GM19328 (cell line): Measurements from ENCODE around the gene BICDL1.
A peak's percentile ranks its signal among the peaks of the same experiment; 100 is the strongest.
"Not testable (repeated sequence)": the region's sequence is repeated elsewhere in the genome, so short reads cannot be mapped to it uniquely, and the experiment has no call there.

Experiments
- ATAC-seq: cut with Tn5 transposase; IDR thresholded peaks from one replicate; pipeline ENCODE4 v1.9.1; 2021; ENCODE audit warnings: mild to moderate bottlenecking, moderate library complexity; ENCODE audit not compliant: unreplicated experiment

BICDL1 gene

DNA sequence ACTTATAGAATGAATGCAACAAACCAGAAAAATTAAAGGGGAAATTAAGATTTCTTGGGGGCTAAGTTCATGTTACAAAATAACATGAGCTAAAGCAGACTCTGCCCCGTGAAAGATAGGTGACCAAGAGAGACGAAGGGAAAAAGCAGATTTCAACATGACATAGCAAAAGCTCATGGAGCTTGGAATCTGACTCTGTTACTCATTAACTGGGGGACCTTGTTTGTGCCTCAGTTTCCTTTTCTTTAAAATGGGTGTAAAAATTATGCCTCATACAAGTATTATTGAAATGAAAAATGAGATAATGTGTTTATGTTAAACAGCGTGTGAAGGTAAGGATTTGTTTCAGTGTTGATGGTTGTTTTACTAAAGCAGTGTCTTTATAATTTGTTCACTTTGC lies 11.5 kb downstream of the BICDL1 start:
- ATAC-seq, result no peak

DNA sequence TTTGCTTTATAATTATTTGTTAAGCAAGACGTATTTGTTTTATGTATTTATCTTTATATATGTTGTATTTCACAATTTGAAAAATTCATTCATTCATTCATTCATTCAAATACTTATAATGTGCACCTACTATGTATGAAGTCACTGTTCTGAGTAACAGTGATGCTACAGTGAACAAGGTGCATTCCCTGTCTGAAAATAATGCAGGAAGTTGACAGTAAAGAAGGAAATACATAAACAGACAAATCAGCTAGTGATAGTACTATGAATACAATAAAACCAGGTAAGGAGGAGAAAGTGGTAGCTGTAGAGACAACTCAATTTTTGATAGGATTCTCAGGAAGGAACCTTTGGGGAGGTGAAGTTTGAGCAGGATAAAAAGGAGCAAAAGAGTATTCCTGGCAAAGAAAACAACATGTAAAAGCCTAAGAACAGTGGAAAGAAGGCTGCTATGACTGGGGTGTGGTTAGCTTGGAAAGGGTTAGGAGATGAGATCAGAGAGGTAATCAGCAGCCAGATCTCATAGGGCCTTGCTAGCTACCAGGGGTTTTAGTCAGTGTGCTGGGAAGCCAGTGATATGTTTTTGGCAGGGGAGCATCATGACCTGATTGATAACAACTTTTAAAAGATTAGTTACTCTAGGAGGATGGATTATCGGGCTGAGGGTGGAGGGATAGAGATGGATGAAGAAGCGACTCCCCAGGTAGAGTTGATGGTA lies 17.4 kb downstream of the BICDL1 start:
- no peak for ATAC-seq

DNA sequence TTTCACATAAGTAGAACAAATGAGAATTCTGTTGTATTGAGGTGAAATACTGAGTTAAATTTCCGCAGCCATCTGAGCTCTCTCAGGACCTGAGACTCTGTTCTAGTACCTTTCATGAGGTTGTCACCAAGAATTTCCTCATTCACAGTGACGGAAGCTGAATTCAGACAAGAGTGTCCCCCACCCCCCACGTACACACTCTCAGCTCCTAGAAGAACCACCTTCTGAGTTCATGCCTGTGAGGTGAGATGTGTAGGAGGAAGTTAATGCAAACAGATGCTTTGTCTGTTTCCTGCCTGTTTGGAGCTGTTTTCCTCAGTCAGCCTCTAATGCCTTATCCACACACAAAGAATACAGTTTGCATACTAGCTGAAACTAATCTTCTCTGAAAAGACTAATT lies 18.2 kb downstream of the BICDL1 start:
- ATAC-seq, result no peak

DNA sequence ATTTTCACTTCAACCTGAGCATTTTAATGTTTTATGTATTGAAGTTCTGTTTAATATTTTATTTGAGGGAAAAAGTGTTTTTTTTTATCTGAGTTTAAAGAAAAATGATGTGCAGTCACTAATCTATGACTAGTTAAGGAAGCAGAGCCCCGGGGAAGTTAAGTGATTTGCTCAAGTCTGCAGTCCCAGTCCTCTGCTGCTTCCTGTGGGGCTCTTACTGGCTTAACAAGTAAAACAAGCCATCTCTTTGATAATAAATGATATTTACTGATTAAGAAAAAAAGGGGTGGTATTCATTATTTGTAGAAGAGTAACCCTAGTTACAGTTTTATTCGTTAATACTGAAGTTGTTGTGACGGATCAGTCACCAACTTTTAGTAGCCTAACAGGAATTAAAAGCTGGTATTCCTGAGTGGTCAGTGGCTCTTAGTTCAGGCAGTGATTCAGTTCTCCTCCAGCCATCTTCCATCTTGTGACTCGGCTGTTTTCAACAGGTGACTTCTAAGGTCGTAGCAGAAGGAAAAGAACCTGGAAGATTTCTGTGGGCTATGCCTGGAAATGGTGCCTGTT lies 21.7 kb downstream of the BICDL1 start:
- no peak for ATAC-seq

DNA sequence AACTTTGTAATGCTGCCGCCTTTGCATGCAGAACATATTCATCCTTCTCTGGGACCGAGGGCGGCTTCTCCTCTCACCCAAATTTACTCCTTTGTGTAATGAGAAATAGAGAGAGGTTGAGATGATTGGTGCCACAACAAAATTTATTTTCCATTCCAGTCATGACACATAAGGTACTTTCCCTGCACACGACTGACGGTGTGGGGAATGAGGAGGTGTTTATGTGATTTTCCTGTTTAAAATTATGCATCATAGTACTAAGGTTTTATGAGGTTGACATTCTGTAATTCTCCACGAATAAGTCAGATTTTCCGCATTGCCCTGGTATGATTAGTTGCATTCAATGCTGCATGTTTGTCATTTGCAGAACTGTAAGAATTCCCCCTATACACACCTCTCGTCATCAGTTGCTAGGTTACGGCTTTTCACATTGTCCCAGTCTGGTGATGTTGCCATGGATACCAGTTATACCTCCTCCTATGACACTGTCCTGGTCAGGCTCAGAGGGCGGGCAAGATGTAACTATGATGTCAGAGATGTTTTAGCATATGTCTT lies 23.1 kb downstream of the BICDL1 start:
- ATAC-seq, result peak; percentile 71

DNA sequence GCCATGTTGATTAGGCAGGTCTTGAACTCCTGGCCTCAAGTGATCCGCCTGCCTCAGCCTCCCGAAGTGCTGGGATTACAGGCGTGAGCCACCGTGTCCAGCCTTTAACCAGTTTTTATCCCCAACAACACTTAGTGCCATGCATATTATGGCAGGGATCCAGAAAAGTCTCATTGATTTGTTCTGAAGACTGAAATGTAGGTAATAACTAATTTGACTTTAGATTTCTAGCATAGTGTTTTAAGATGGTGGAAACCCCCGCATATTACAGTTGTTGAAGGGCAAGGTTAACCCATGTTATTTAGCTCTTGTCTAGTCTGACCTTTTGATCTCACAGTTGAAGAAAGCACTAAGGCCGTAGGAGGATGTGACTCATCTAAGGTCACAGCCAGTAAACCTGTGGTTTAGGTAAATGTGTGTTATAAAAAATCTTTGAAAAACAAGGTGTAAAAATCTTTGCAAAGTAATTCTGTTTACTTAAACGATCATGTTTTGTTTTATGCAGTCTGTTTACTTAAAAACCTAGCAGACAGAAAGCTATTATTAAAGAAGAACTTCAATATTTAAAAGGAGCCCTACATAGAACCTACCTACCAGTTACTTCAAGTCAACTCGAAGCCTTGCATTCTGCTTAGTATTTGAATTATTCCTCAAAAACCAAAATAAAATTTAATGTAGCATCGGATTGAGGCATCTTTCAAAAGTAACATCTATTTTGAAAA lies 24.8 kb downstream of the BICDL1 start:
- ATAC-seq, result peak; percentile 46

DNA sequence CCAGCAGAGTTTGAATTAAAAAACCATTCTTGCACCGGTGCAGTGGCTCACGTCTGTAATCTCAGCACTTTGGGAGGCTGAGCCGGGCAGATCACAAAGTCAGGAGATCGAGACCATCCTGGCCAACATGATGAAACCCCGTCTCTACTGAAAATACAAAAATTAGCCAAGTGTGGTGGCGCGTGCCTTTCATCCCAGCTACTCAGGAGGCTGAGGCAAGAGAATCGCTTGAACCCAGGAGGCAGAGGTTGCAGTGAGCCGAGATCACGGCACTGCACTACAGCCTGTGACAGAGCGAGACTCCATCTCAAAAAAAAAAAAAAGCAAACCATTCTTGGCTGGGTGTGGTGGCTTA lies 25.3 kb downstream of the BICDL1 start:
- ATAC-seq, result not testable (repeated sequence)

DNA sequence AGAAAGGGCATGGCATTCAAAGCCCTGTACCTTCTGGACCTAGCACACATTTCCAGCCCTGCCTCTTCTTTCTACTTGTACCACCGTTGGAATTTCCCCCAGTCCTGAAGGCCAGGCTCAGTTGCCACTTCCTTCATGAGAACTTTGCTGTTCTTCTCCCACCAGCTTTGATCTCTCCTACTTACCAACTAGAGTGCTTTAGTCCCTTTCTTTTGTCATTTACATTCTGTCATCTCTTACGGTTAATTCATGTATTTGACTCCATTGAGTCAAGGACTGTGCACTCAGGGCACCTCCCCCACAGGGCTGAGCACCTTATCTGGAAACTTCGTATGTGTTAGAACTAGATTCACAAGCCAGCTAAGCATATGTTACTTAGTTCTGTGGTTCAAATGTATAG lies 26.3 kb downstream of the BICDL1 start:
- ATAC-seq, result no peak

DNA sequence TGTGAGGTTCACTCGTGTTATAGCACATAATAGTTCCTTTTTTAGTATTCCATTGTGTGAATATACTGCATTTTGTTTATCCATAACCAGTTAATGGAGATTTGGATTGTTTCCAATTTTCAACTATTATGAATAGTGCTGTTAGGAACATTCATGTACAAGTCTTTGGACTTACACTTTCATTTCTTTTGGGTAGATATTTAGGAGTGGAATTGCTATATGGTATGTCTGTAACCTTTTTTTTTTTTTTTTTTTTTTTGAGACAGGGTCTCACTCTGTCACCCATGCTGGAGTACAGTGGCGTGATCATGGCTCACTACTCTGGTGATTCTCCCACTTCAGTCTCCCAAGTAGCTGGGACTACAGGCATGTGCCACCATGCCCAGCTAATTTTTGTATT lies 27.2 kb downstream of the BICDL1 start:
- ATAC-seq, result not testable (repeated sequence)

DNA sequence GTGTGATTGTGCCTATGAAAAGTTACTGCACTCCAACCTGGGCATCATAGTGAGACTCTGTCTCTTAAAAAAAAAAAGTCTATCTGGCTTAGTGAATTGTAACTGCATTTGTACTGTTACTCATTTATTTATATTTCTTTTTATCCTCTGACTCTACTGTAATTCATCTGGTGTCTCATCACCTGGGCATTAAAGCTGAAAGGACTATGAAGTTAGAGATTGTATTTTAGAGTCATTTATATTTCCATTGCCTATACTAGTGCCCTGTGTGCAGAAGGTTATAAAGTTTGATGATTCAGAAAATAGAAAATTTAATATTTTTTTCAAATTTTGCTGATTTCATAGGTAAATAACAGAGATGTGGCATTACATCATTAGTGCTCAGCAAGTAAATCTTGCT lies 30.2 kb downstream of the BICDL1 start:
- no peak for ATAC-seq

DNA sequence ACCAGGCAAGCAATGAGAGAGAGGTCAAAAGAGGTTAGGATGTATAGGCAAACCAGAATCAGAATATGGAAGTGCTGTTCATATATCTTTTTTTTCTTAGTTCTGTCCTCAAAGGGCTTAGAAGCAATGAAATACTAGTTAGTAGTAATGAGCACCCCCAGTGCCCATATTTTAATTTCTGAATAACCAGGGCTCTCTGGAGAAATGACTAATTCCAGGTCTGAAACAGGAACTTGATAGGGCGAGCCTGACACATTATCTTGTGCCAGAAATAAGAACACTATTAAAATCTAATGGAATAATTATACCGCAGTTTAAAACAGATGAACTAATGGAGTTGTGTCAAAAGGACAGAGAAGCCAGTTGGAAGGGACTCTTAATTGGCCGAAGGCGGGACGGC lies 30.9 kb downstream of the BICDL1 start:
- no peak for ATAC-seq

DNA sequence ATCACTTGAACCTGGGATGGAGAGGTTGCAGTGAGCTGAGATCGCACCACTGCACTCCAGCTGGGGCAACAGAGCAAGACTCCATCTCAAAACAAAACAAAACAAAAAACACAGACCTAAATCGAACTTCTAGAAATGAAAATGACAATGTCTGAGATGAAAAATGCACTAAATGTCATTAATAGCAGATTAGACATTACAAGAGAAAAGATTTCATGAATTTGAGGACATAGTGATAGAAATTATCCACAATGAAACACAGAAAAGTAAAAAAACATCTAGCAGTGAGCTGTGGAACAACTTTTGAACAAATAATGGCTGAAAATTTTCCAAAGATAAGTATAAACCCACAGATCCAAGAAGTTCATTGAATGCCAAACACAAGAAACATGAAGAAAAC lies 35.2 kb downstream of the BICDL1 start:
- no peak for ATAC-seq

DNA sequence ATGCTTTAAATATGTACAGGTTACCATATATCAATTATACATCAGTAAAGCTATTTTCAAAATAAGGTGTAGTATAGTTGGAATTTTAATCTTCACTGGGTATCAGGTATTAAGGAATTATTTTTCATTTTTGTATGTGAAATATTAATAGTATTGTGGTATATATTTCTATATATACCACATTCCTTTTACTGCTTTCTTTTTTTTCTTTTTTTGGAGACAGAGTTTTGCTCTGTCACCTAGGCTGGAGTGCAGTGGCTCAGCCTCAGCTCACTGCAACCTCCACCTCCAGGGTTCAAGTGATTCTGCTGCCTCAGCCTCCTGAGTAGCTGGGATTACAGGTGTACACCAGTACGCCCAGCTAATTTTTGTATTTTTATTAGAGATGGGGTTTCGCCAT lies 36.6 kb downstream of the BICDL1 start:
- no peak for ATAC-seq

DNA sequence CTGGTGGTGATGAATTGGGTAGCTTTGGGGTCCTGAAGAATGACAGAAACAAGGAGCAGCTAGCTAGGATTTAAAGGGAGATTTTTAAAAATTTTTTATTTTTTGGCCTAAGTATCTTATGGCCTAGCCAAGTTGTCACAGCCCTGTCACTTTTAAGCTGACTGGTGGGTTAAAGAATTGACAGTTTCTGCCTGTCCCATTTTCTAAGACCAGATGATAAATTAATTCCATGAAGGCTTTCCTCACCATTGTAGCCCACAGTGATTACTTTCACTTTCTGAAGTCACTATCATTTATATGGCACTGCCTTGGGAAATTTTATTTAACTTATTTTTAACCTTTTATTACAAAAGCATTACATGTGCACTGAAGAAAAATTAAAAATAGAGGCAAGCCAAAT lies 43.2 kb downstream of the BICDL1 start:
- no peak for ATAC-seq

DNA sequence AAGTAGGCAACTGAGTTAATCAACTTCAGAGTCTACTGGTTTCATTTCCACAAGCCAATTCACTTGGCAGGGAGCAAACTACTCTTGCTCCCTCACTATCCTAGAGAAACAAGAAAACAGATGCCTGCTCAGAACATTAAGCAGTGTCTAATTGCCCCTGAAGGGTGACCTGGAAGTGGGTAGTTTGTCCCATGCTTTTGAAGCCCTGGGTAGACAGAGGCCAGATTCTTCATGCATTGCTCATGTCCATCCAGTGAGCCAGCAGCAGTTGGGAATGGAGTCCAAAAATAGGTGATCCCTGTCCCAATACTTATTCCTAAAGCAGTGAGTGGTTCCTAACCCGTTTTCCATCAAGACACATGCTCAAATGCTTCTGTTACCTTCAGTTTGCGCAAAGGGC lies 48.8 kb downstream of the BICDL1 start:
- ATAC-seq, result no peak

DNA sequence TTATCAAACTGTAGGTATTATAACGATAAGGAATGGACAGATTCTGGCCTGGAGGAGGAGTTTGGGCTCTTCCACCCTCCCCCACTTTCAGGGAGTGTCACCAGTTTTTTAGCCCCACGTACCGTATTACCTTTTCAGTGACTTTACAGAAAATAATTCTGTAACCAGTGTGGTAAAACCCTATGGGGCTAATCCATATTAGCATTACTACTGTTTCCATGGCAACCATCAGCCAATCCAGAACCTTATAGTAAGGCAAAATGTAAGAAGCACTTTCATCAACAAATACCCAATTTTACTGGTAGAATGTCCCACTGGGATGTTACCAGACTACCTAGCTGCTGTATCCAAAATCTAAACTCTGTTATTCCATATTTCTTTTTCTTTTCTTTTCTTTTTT lies 50.7 kb downstream of the BICDL1 start:
- no peak for ATAC-seq

DNA sequence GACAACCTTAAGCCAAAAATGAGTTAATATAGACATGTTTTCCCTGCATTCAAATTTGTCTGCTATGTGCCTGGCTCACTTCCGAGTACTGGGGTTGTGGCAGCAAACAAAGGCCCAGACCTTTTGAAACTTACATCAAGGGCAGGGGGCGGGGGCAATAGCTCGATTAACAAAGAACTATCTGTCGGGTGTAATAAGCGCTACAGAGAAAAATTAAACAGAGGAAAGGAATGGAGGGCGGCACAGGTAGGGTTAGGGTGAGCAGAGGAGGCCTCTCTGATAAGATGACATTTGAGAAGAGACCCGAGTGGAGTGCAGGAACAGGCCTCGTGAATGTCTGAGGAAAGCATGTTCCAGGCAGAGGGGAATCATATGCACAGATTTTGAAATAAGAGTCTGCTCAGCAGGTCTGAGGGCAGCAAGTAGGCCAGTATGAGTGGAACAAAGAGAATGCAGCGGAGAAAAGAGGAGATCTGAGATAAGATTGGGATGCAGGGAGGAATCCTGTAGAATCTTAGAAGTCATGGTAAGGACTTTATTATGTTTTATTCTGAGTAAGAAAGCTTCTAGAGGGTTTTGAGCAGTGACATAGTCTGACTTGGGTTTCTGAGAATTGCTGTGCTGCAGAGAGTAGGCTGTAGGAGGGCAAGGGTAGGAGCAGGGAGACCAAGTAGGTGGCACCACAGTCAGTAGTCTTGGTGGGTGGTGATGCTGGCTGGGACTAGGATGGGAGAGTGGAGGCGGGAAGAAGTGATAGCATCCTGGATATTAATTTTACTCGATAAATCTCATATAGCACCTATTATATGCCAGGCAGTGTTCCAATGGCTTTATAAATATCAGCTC lies 52.6 kb downstream of the BICDL1 start:
- ATAC-seq, result no peak

DNA sequence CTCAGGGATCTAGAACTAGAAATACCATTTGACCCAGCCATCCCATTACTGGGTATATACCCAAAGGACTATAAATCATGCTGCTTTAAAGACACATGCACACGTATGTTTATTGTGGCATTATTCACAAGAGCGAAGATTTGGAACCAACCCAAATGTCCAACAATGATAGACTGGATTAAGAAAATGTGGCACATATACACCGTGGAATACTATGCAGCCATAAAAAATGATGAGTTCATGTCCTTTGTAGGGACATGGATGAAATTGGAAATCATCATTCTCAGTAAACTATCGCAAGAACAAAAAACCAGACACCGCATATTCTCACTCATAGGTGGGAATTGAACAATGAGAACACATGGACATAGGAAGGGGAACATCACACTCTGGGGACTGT lies 56.3 kb downstream of the BICDL1 start:
- ATAC-seq, result not testable (repeated sequence)

DNA sequence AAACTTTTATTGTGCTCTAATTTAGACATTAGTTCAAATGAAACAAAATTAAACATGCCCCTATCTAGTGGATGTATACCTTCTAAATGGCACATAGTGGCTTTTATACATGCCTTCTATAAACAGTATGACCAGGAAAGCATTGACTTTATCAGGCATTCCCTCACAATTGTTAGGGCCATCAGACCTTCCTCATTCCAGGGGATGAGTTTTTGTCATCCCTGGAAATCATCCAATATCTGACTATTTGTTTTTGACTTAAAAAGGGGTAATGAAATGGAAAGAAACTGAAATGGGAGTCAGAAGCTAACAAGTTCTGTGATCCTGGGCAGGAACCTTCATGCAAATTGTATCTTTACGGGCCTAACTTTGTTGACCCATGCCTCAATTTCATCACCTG lies 58.0 kb downstream of the BICDL1 start:
- no peak for ATAC-seq

DNA sequence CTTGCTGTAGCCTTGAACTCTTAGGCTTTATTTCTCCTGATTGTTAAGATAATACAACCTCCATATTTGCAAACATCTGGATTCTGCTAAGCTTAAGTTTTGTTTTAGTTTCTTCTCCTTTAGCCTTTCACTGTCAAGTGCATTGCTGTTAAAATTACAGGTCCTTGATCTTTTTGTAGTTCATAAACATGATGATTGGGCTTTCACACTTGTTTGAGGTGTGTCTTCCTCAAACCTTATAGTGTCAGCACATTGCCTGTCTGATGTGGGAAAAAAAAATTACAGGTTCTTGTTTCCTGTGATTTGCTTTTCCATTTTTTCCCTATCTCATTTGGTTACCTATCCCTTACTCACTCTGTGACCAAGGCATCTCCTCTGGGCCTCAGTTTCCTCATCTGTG lies 59.2 kb downstream of the BICDL1 start:
- no peak for ATAC-seq

DNA sequence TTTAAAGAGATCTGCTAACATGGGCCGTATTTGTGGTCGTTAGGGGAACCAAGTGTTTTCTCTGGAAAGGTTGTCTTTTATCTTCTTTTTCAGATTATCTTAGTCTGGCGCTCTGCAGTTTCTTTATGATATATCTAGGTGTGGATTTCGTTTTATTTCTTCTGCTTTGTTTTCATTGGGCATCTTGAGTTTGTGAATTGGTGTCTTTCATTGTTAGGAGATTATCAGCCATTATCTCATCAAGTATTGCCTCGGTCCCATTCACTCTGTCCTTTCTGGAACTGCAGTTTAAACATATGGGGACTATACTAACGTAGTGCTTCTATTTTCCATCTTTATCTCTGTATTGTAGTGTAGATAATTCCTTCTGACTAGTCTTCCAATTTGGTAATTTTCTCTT lies 60.4 kb downstream of the BICDL1 start:
- no peak for ATAC-seq
